ENCODE results near the gene RASGRP4.

- no peak for TF ChIP-seq CTCF (IDR thresholded peaks at IDR 0.05; ENCODE audit: insufficient read depth, low read depth, low read length)
- no peak for TF ChIP-seq EZH2 (IDR thresholded peaks at IDR 0.05; ENCODE audit: insufficient read depth, low read length)
These were observed 3.6 kb downstream of the RASGRP4 start for GRCh38 chr19:38422438-38422837.
